ENCODE measurements around the gene FNDC3B.
"Not testable (repeated sequence)": the region's sequence is repeated elsewhere in the genome, so short reads cannot be mapped to it uniquely, and the experiment has no call there.

FNDC3B gene

DNA sequence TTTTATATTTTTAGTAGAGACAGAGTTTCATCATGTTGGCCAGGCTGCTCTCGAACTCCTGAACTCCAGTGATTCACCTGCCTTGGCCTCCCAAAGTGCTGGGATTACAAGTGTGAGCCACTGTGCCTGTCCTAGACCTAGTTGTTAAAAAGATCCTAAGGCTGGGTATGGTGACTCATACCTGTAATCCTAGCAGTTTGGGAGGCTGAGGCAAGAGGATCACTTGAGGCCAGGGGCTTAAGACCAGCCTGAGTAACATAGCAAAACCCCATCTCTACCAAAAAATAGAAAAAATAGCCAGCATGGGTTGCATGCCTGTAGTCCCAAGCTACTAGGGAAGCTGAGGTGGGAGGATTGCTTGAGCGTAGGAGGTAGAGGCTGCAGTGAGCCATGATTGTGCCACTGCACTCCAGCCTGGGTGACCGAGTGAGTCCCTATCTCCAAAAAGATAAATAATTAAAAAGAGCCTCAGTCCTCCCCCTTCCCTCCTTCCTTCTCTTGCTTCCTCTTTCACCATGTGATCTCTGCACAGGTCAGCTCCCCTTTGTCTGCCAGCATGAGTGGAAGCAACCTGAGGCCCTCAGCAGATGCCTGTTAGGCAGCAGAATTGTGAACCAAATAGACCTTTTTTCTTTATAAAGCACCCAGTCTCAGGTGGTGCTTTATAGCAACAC, 9.8 kb upstream of the FNDC3B start:
- DNase-seq = no peak
- intact Hi-C loops (cut with DNase I) = loop anchor here (10.0 kb wide), 1 partner anchor 185 kb away; no protein-coding TSS in a partner anchor

DNA sequence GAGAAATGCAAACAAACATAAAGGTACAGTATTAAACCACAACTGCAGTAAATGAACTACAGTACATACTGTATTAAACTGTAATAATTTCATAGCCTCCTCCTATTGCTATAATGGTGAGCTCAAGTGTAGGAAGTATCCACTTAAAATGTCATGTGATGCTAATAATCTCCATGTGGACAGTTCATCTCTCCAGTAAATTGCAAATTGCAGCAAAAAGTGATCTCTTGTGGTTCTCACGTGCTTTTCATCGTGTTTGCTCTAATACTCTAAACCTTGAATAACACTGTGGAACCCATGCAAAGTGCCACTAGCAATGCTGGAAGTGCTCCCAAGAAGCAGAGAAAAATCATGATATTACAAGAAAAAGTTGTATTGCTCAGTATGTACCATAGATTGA, 9.2 kb upstream of the FNDC3B start:
- intact Hi-C loops (cut with DNase I) = loop anchor here (10.0 kb wide), 1 partner anchor 185 kb away; no protein-coding TSS in a partner anchor

DNA sequence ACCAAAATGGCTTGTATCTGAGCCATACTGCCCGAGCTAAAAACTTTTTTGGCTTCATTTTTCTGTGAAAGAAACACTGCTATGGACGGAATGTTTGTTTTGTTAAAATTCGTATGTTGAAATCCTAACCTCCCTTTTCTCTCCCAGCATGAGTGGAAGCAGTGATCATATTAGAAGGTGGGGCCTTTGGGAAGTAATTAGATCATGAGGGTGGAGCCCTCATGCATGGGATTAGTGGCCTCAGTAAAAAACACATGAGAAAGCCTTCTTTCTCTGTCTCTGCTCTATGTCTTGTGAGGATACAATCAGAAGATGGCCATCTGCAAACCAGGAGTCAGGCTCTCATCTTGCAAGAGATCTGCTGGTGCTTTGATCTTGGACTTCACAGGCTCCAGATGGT, 7.4 kb upstream of the FNDC3B start:
- intact Hi-C loops (cut with DNase I) = loop anchor here (10.0 kb wide), 1 partner anchor 183 kb away; no protein-coding TSS in a partner anchor
- DNase-seq = no peak

More for the DNA sequence above, 9.2 kb upstream of the FNDC3B start:
- no peak for DNase-seq

DNA sequence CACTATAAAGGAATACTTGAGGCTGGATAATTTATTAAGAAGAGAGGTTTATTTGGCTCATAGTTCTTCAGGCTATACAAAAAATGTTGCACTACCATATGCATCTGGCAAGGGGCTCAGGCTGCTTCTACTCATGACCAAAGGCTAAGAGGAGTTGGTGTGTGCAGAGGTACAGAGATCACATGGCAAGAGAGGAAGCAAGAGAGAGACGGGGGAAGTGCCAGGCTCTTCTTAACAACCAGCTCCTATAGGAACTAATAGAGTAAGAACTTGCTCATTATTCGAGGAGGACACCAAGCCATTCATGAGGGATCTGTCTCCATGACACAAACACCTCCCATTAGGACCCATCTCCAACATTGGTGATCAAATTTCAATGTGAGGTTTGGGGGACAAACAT, 6.0 kb upstream of the FNDC3B start:
- DNase-seq = no peak

DNA sequence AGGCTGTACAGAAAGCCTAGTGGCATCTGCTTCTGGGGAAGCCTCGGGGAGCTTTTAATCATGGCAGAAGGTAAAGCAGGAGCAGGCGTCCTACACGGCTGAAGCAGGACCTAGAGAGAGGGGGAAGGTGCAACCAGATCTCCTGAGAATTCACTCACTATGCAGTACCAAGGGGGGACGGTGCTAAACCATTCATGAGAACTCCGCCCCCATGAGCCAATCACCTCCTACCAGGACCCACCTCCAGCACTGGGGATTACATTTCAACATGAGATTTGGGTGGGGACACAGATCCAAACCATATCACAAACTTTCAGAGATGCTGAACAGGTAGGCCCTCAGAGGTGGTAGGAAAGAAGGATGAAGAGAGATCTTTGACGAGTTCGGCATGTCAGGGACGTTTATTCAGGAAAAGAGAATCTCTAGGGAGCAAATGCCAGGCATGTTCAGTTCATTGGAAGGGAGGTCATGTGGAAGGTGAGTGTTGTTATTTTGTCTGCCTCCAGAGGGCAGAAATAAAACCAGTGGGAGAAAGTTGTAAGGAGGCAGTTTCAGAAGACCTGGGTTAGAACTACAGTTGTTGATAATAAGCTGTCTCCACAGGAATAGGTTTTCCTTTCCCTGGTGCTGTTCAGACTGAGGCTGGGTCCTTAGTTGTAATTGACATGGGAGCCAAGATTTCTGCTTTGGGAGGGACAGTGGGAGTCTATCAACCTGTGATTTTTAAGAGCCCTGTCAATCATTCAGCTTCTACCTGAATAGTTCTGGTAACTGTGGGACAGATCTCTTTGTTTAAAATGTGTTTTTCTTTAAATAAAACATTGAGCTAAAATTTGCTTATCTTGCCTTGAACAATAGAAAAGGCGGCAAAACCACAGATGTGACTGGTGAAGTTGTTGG, 4.3 kb upstream of the FNDC3B start:
- intact Hi-C loops (cut with DNase I) = loop anchor here (10.0 kb wide), 1 partner anchor 180 kb away; no protein-coding TSS in a partner anchor

More for the DNA sequence above, 6.0 kb upstream of the FNDC3B start:
- intact Hi-C loops (cut with DNase I) = loop anchor here (10.0 kb wide), 1 partner anchor 181 kb away; no protein-coding TSS in a partner anchor

DNA sequence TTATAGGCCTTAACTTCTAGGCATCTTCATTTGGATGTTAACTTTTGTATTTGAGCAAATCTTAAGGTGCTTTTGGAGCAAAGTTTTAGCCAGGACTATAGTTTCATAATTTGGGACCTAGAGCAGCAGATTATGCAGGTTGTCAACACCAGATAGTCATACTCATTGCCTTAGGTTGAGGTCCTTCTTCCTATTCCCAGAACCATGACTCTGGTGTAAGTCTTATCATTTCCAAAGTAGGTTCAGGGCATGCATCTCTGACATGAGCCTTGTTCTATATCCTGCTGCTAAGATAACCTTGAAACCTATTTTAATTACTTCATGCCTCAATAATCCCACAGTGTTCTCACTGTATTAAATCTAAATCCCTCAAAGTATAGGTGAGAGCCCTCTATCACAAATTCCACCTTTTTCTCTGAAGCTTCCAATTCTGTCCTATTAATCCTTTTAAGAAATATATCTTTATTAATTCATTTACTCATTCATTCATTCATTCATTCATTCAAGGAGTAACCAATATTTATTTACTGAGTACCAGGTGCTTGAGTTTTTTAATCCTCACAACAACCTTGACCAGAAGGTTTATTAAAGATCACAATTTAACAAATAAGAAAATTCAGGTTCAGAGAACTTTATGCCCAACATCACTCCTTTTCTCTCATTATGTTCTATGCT, 2.7 kb upstream of the FNDC3B start:
- intact Hi-C loops (cut with DNase I) = loop anchor here (10.0 kb wide), 1 partner anchor 178 kb away; no protein-coding TSS in a partner anchor
- DNase-seq = no peak

More for the DNA sequence above, 4.3 kb upstream of the FNDC3B start:
- DNase-seq = peak in 2 of 42 donors; percentile 27 to 56

DNA sequence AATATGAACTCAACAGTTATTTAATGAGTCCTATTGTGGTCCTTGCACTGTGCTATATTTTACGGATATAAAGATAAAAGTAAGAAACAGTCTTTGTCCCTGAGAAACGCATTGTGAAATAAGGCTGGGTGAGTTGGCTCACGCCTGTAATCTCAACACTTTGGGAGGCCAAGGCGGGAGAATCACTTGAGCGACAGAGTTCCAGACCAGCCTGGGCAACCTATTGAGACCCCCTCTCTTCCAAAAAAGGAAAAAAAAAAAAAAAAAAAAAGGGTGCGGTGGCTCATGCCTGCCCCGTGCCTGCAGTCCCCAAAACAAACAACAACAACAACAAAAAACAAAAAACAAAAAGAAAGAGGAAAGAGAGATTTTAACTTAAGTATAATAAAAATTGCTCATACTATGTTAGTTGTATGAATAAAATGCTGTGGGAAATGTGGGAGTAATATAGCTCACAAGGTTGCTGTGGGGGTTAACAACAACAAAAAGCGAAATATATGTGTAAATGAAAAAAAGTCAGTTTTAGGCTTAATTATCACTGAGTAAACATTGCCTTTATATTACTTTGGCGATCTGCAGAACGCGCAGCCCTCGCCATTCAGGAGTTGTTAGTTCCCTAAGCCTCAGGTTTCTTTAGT, 461 bp upstream of the FNDC3B start:
- intact Hi-C loops (cut with DNase I) = loop anchor here (10.0 kb wide), 1 partner anchor 176 kb away; no protein-coding TSS in a partner anchor
- DNase-seq = no peak

DNA sequence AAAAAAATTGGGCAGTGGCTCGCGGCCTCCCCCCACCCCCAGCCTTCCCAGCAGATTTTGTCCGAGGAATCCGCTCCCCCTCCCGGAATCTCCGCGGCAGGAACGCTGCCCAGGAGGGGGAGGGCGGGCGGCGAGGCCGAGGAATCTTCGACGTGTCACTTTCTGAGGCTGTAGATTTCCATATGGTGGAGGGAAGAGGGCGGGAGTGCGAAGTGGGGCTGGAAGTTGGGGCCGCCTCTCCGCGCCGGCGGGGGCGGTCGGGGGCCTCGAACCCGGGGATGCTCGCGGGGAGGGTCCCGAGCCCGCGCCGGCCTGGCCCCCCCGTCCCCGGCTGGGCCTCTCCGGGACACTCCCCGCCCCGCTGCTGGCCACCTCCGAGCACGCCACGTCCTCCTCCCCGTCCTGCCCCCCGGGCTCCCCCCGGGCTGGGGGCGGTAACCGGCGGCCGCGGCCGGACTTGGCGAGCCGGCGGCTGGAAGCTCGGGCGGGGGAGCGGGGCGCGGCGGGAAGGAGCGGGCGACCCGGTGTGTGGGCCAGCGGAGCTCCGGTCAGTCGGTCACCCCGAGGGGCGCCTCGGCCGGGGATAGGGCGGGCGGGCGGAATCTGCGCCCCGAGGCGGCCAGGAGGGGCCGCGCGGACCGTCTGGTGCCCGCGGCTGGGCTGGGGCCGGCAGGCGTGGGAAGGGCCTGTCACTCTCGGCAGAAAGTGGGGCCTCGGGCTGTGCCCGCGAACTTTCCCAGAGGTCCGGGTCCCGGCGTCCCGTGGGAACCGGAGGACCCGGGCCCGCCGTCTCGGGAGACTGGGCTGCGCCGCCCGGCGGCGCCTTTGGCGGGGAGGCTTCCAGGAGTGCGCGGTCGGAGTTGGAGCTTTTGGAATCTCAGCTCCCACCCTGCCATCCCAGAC, 951 bp downstream of the FNDC3B start:
- intact Hi-C loops (cut with DNase I) = no loop called here

DNA sequence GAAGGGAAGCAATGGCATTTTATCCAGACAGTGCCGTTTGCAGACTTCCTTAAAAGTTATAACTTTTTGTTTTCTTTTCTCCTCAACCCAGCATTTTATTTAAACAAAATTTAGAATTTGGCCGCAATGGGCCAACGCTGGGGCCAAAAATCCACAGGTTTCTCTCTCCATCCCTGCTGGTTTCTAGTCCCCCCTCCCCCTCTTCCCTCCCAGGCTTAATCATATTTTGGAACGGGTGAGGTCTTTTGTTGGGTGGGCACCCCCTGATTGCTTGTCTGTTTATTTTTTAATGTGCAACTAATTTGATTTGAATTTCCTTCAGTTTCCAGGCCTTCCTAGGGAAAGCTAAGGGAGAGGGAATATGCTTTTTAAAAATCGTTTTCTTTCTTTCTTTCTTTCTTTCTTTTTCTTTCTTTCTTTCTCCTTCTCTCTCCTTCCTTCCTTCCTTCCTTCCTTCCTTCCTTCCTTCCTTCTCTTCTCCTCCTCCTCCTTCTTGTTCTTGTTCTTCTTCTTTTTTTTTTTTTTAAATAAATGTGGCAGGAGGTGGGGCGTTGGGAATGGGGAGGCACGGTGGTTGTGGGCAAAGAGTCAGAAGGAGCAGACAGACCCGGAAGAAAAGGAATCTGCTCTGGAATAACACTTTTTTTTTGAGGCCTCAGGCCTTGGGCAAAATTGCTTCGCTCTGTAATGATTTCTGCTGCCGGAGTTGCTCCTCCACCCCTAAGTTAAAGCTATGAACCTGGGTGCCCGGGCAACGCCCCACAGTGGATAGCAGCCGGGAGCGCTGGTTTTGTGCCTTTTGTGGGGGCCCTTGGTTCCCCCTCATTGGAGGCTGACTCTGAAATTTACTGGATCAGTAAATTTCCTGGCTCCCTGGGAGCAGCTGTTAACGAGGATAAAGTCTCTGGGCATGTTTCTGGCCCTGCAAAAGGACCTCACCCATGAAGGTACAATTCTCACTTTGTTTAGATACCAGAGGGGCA, 1.9 kb downstream of the FNDC3B start:
- DNase-seq = no peak
- intact Hi-C loops (cut with DNase I) = no loop called here

More for the DNA sequence above, 951 bp downstream of the FNDC3B start:
- DNase-seq = peak in 39 of 42 donors; percentile 30 to 81 (median 61)

DNA sequence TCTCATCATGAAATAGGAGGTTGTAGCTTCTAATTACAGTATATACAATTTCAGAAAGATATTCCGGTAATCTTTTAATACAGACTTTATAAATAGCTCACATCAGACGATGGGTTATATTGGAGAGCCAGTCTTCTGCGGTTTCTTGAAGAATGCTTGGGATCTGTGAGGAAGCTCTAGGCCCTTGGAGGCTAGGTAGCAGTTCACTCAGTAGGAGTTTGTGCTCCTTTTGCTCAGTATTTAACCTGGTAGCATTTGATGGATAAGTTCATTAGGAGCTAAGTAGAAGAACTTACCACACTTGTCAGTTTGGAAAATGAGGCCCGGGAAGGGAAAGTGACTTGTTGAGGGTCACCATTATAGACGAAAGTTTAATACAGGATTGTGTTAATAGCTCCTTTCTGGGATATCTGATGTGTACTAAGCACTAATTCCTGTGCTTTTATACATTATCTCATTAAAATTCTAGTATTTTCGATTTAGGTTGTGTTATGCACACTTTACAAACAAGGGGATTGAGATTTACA, 2.8 kb downstream of the FNDC3B start:
- intact Hi-C loops (cut with DNase I) = no loop called here
- no peak for DNase-seq

DNA sequence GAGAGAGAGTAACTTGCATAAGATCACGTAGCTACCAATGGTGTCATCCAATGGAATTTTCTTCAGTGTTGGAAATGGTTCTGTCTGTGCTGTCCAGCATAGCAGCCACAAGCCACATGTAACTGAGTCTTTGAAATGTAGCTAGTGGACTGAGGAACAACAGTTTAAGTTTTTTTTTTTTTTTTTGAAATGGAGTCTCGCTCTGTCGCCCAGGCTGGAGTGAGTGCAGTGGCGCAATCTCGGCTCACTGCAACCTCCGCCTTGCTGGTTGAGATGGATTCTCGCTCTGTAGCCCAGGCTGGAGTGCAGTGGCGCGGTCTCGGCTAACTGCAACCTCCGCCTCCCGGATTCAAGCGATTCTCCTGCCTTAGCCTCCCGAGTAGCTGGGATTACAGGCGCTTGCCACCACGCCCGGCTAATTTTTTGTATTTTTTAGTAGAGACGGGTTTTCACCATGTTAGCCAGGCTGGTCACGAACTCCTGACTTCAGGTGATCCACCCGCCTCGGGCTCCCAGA, 3.3 kb downstream of the FNDC3B start:
- DNase-seq; intact Hi-C loops (cut with DNase I): not testable (repeated sequence)

DNA sequence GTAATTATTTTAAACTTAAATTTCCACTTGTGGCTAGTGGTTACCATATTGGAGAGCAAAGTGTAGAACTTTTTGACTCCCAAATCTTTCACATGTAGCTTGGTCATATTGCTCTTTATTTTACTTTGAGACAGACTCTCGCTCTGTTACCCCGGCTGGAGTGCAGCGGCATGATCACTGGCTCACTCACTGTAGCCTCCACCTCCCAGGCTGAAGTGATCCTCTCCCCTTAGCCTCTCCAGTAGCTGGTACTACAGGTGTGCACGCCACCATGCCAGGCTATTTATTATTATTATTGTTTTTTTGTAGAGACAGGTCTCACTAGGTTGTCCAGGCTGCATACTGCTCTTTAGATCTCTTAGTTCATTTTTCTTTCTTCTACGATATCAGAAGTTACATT, 3.9 kb downstream of the FNDC3B start:
- DNase-seq = no peak
- intact Hi-C loops (cut with DNase I) = no loop called here

DNA sequence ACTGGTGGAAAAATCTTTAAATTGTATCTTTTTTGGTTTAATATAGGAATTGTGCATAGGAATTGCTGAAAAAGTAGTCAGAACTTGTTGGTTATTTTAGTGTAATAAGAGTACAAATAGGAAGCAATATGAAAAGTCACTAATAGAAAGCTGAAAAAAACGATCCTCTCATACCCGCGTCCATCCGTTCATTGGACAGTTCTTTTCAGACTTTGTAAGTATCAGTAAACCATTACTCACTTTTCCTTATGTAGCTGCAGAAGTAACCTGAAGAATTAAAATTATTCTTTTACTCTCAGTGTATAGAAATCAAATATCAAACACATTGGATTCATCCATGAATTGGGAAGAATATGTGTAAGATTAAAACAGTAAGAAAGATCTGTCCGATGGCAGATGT, 4.4 kb downstream of the FNDC3B start:
- intact Hi-C loops (cut with DNase I) = no loop called here
- DNase-seq = no peak

DNA sequence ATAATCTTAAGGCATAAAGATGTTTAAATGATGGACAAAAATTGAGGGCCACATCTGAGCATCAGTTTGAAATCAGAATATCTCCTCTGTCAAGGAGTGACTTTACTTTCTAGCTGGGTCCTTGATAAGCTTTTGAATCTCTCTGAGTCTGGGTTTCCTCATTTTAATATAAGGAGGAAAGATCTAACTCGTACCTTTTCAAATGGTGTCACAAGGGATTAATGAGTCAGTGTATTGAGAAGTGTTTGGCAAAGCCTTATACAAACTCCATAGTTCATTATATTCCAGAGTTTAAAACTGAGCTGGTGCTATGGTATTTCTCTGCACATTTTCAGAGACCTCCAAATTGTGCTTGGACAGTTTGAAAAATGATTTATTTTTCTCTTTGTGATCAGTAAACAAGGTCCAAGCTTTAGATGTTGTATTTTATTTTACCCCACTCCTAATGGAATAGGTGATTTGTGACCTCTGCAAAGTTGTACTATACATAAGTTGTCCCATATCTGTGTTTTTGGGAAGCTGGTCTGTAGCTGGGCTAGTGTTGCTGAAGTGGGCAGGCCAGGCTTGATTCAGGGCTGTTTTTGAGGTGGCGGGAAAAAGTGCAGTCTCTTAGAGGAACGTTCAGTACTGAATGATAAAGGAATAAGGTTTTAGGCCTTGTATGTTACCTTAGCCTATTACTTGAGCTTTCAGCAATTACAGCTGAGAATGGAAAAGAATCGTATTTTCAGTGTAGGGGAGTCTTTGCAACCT, 5.6 kb downstream of the FNDC3B start:
- DNase-seq = no peak
- intact Hi-C loops (cut with DNase I) = no loop called here

DNA sequence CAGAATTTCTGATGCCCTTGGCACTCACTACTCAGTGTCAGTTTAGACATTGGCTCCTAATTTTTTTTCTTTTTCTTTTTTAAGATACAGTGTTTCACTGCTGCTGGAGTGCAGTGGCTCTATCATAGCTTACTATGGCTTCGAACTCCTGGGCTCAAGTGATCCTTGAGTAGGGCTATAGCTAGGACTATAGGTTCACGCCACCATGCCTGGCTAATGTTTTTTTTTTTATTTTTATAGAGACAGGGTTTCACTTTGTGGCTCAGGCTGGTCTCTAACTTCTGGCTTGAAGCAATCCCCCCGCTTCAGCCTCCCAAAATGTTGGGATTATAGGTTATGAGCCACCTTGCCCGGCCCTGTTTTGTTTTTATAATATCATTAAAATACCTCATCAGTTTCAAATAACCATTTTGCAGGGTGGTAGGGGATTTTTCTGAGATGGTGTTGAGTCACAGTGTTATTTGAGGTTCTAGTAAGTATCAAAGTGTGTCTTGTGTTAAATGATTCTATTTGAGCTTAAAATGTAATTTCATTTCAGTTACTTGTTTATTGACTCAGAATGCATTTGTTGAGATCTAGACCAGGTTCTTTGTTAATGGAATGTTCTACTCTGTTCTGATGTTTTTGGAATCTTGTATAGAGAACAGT, 7.0 kb downstream of the FNDC3B start:
- intact Hi-C loops (cut with DNase I) = no loop called here
- DNase-seq = no peak

All from head of caudate nucleus (tissue), 42 donors.